ENCODE results near the gene STAT5A. TPM values are rescaled to one million over a fixed set of nuclear protein-coding genes. Genes with fewer than 3 reads are reported as not detected.

The STAT5A gene
- total RNA-seq, 1 experiment from 2014 or later, result 2.4 TPM

DNA sequence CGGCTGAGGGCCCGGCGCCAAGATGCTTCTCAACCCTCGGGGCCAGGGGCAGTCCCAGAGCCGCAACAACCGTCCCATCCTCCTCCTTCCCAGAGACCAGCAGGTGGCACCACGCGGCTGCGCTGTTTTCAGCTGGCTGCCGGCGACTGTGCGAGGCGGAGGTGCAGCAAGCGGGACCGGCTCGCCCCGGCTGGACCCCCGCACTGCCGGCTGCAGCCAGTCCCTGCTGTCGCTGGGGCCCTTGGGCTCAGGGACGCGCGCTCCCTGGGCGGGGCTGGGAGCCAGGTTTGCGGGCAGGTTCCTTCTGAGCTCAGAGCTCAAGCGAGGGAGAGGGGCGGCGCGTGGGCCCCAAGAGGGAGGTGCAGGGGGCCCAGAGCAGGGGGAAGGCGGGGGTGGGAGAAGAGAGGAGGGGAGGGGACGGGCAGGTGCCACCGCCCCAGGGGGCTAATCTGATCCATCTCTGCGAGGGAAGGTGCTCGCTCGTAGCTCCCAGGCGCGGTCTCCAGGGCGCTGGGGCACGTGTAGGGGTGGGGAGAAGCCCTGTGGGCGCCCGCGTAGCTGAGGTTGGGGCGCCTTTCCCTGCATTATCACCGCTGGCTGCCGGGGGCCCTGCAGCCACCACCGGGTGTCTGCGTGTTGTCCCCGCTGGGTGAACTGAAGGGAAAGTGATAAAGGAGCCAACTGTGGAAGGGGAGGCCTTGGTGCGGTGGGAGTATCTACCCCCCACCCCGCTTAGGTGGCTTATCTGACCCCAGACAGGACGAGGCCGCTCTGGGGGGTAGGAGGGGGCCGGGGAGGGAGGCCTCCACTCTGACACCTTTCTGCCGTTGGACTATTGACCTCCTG lies 24.2 kb downstream of the STAT5A start:
- Histone ChIP-seq H3K4me1 (peaks cover 22% of the 10 kb centered on the region), H3K36me3 (ENCODE audit: control insufficient read depth, insufficient read depth, low read length) (0 out of 2 replicates have a peak, but pooled peaks cover 3% of the 10 kb centered on the region), H3K9me3 (no peaks in the 10 kb centered on the region), H3K4me3 (ENCODE audit: low read depth, low read length) (no peak overlapping the region), H3K27me3 (replicated peaks; ENCODE audit: control insufficient read depth, insufficient read depth, low read length) (no peaks in the 10 kb centered on the region)
- Mint-ChIP-seq H3K9me3 (ENCODE audit: unreplicated experiment) (no peaks in the 10 kb centered on the region), H3K4me1 (ENCODE audit: low read depth, unreplicated experiment) (peaks cover 25% of the 10 kb centered on the region), H3K4me3 (ENCODE audit: unreplicated experiment) (no peak overlapping the region), H3K36me3 (ENCODE audit: insufficient read depth, unreplicated experiment) (peaks cover 65% of the 10 kb centered on the region), H3K27ac (ENCODE audit: unreplicated experiment) (peak overlapping the region; percentile 33), H3K27me3 (ENCODE audit: insufficient read depth, unreplicated experiment) (no peaks in the 10 kb centered on the region)
- intact Hi-C loops (cut with micrococcal nuclease; ENCODE audit: unreplicated experiment), result no loop called here
- no TSS peak for BruUV-seq (replicated peaks)
- CTCF ChIA-PET, result interaction anchor here (0.5 to 0.8 kb wide), 3 partner anchors 14 to 347 kb away, joined by 3 to 4 read pairs (median 3); partner anchors contain the start of gene TUBG2
- POLR2A ChIA-PET, result no interaction called here
- DNase-seq, result peak in 1 of 2 experiments; percentile 53
- TF ChIP-seq, protein P1, sequence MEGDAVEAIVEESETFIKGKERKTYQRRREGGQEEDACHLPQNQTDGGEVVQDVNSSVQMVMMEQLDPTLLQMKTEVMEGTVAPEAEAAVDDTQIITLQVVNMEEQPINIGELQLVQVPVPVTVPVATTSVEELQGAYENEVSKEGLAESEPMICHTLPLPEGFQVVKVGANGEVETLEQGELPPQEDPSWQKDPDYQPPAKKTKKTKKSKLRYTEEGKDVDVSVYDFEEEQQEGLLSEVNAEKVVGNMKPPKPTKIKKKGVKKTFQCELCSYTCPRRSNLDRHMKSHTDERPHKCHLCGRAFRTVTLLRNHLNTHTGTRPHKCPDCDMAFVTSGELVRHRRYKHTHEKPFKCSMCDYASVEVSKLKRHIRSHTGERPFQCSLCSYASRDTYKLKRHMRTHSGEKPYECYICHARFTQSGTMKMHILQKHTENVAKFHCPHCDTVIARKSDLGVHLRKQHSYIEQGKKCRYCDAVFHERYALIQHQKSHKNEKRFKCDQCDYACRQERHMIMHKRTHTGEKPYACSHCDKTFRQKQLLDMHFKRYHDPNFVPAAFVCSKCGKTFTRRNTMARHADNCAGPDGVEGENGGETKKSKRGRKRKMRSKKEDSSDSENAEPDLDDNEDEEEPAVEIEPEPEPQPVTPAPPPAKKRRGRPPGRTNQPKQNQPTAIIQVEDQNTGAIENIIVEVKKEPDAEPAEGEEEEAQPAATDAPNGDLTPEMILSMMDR (IDR thresholded peaks at IDR 0.05; ENCODE audit: insufficient read depth in 1 of 2, low read depth in 1 of 2, low read length in 1 of 2, severe bottlenecking in 1 of 2, unreplicated experiment in 1 of 2), result peak in 1 of 2 experiments; percentile 39

DNA sequence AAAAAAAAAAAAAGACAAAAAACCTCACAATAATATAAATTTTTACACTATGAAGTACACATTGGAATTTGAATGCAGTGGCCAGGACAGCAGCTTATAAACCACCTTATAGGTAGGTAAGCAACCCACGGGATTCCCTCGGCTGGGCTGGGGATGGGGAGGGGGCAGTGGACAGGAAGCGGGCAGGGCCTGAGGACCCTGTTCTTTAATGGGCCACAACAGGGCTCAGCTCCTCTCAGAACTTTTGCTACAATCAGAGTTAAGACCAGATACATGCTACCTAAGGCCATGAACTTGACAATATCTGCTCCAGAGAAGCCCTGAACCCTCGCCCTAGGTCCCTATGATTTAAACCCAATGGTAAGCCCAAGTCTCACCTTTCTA lies 25.1 kb downstream of the STAT5A start:
- DNase-seq, result no peak
- H3K9me3 Mint-ChIP-seq (ENCODE audit: unreplicated experiment), result no peaks in the 10 kb centered on the region
- H3K4me1 ChIP-seq, result peaks cover 29% of the 10 kb centered on the region
- H3K4me1 Mint-ChIP-seq (ENCODE audit: low read depth, unreplicated experiment), result peaks cover 27% of the 10 kb centered on the region
- H3K36me3 Mint-ChIP-seq (ENCODE audit: insufficient read depth, unreplicated experiment), result peaks cover 58% of the 10 kb centered on the region
- CTCF ChIA-PET, result interaction anchor here (0.6 to 0.7 kb wide), 2 partner anchors 48 to 565 kb away, joined by 3 read pairs; no protein-coding TSS in a partner anchor
- no peaks in the 10 kb centered on the region for H3K27me3 ChIP-seq (replicated peaks; ENCODE audit: control insufficient read depth, insufficient read depth, low read length)
- intact Hi-C loops (cut with micrococcal nuclease; ENCODE audit: unreplicated experiment), result no loop called here
- H3K27ac Mint-ChIP-seq (ENCODE audit: unreplicated experiment), result no peak overlapping the region
- no peaks in the 10 kb centered on the region for H3K27me3 Mint-ChIP-seq (ENCODE audit: insufficient read depth, unreplicated experiment)
- no TSS peak for BruUV-seq (replicated peaks)
- H3K9me3 ChIP-seq, result no peaks in the 10 kb centered on the region
- H3K4me3 Mint-ChIP-seq (ENCODE audit: unreplicated experiment), result no peak overlapping the region
- H3K36me3 ChIP-seq (ENCODE audit: control insufficient read depth, insufficient read depth, low read length), result 0 out of 2 replicates have a peak, but pooled peaks cover 3% of the 10 kb centered on the region
- POLR2A ChIA-PET, result no interaction called here
- TF ChIP-seq, protein P1 (IDR thresholded peaks at IDR 0.05; ENCODE audit: insufficient read depth in 1 of 2, low read depth in 1 of 2, low read length in 1 of 2, severe bottlenecking in 1 of 2, unreplicated experiment in 1 of 2), result no peak
- no peak overlapping the region for H3K4me3 ChIP-seq (ENCODE audit: low read depth, low read length)

DNA sequence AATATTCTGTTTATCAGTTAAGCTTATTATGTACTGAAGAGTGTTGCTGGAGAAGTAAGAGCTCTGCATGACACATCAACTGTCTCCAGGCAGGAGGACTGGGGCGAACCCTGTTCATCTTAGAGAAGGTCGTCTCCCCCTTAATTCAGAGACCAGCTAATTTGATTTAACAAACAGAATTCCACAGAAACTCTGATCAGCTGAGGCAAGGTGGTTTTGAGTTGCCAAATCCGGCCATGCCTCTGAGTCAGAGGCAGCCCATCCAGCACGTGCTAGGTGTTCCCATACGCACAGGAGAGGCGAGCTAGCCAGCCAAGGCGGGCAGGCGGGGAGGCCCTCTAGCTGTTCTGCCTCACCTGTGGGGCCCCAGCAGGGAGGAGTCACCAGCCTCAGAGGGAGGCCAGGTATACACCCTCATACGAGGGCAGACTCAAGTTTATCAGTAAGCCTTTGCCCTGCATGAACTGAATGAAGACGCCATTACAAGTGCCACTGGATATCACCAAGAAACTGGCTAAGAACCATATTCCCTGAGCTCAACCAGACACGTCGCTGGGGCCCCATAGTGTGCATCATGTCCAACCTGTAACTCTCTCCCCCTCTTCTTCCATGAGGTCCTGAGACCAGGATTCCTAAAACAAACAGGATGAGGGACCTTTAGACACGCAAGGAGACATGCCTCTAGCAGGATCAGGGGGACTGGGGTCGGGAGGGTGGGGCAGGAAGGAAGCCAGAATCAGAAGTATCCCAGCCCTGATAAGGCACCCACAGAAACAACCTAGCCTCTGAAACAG lies 25.7 kb downstream of the STAT5A start:
- Mint-ChIP-seq H3K27ac (ENCODE audit: unreplicated experiment) (no peak overlapping the region), H3K36me3 (ENCODE audit: insufficient read depth, unreplicated experiment) (peaks cover 56% of the 10 kb centered on the region), H3K4me3 (ENCODE audit: unreplicated experiment) (no peak overlapping the region), H3K27me3 (ENCODE audit: insufficient read depth, unreplicated experiment) (no peaks in the 10 kb centered on the region), H3K9me3 (ENCODE audit: unreplicated experiment) (no peaks in the 10 kb centered on the region), H3K4me1 (ENCODE audit: low read depth, unreplicated experiment) (peaks cover 27% of the 10 kb centered on the region)
- no peaks in the 10 kb centered on the region for H3K9me3 ChIP-seq
- no peak overlapping the region for H3K4me3 ChIP-seq (ENCODE audit: low read depth, low read length)
- H3K27me3 ChIP-seq (replicated peaks; ENCODE audit: control insufficient read depth, insufficient read depth, low read length), result no peaks in the 10 kb centered on the region
- intact Hi-C loops (cut with micrococcal nuclease; ENCODE audit: unreplicated experiment), result no loop called here
- CTCF ChIA-PET, result interaction anchor here (0.6 to 0.7 kb wide), 3 partner anchors 8 to 566 kb away, joined by 3 read pairs; no protein-coding TSS in a partner anchor
- DNase-seq, result no peak
- H3K4me1 ChIP-seq, result peaks cover 30% of the 10 kb centered on the region
- TF ChIP-seq, protein P1 (IDR thresholded peaks at IDR 0.05; ENCODE audit: insufficient read depth in 1 of 2, low read depth in 1 of 2, low read length in 1 of 2, severe bottlenecking in 1 of 2, unreplicated experiment in 1 of 2), result no peak
- H3K36me3 ChIP-seq (ENCODE audit: control insufficient read depth, insufficient read depth, low read length), result 0 out of 2 replicates have a peak, but pooled peaks cover 4% of the 10 kb centered on the region
- POLR2A ChIA-PET, result no interaction called here
- BruUV-seq (replicated peaks), result no TSS peak

Data from Caco-2 (cell line).